Smooth muscle cell (in vitro differentiated cells): Measurements from ENCODE around the gene CAMK1G. TPM values are rescaled to one million over a fixed set of nuclear protein-coding genes. Genes with fewer than 3 reads are reported as not detected.

Source experiments
- DNase-seq: peaks from one replicate; lab custom pipeline; 2025; ENCODE audit not compliant: unreplicated experiment; lab: John Stamatoyannopoulos, UW
- H2AFZ ChIP-seq: fragments of 200-600 bp; sonication (generic); 2 replicates; pipeline ENCODE4 v1.6.0; 2016; ENCODE audit warnings: antibody characterized with exemption, low read depth, mild to moderate bottlenecking
- H3F3A ChIP-seq: fragments of 200-600 bp; sonication (generic); 2 replicates; pipeline ENCODE4 v1.6.0; 2017; ENCODE audit warnings: antibody characterized with exemption, low read depth
- H3K27ac ChIP-seq: fragments of 200-600 bp; sonication (generic); 2 replicates; pipeline ENCODE4 v1.5.1; 2016; ENCODE audit warnings: low read depth, mild to moderate bottlenecking
- H3K27me3 ChIP-seq: fragments of 200-600 bp; sonication (generic); 2 replicates; pipeline ENCODE4 v1.6.1; 2016; ENCODE audit warnings: low read depth, mild to moderate bottlenecking
- H3K36me3 ChIP-seq: fragments of 200-600 bp; sonication (generic); 2 replicates; pipeline ENCODE4 v1.5.1; 2016; ENCODE audit warnings: low read depth
- H3K4me1 ChIP-seq: fragments of 200-600 bp; sonication (generic); 2 replicates; pipeline ENCODE4 v1.5.1; 2016; ENCODE audit warnings: low read depth
- H3K4me2 ChIP-seq: fragments of 200-600 bp; sonication (generic); 2 replicates; pipeline ENCODE4 v1.6.0; 2016; ENCODE audit warnings: mild to moderate bottlenecking
- H3K4me3 ChIP-seq: fragments of 200-600 bp; sonication (generic); 2 replicates; pipeline ENCODE4 v1.5.1; 2016; ENCODE audit warnings: mild to moderate bottlenecking
- H3K79me2 ChIP-seq: fragments of 200-600 bp; sonication (generic); 2 replicates; pipeline ENCODE4 v1.6.0; 2016; ENCODE audit warnings: low read depth, mild to moderate bottlenecking
- H3K9ac ChIP-seq: fragments of 200-600 bp; sonication (generic); 2 replicates; pipeline ENCODE4 v1.6.0; 2016; ENCODE audit warnings: low read depth
- H3K9me3 ChIP-seq: fragments of 200-600 bp; sonication (generic); replicated peaks from 2 replicates; pipeline ENCODE4 v1.5.1; 2016; ENCODE audit warnings: low read depth
- H4K20me1 ChIP-seq: fragments of 200-600 bp; sonication (generic); 2 replicates; pipeline ENCODE4 v1.6.0; 2016; ENCODE audit warnings: low read depth
- WGBS: methylation state at CpG from one replicate; pipeline ENCODE4 v1.1.7; 2016; ENCODE audit warnings: low lambda C conversion rate; 5-methylcytosine and 5-hydroxymethylcytosine counted together
- polyA plus RNA-seq: library from polyadenylated mRNA; unstranded; fragments of >200 nt; fragmentation: Nextera tagmentation; extraction: Ambion mirVana; gene quantifications from 2 replicates; pipeline ENCODE4 v1.2.1, GENCODE V29; 2016
- total RNA-seq: library from RNA; depleted of rRNA; stranded (reverse); fragments of >200 nt; gene quantifications from 2 replicates; pipeline ENCODE4 v1.2.3, GENCODE V29; 2014
- TF ChIP-seq, protein P1 (sequence below): fragments of 200-600 bp; sonication (generic); IDR thresholded peaks from 2 replicates; pipeline ENCODE4 v1.5.1; 2017; ENCODE audit warnings: borderline replicate concordance, mild to moderate bottlenecking, antibody characterized with exemption; ENCODE audit not compliant: insufficient read depth, poor library complexity, severe bottlenecking

Gene CAMK1G
- total and polyA plus RNA-seq, 2 experiments from 2014 or later: 0.13 TPM; not detected in 1

DNA sequence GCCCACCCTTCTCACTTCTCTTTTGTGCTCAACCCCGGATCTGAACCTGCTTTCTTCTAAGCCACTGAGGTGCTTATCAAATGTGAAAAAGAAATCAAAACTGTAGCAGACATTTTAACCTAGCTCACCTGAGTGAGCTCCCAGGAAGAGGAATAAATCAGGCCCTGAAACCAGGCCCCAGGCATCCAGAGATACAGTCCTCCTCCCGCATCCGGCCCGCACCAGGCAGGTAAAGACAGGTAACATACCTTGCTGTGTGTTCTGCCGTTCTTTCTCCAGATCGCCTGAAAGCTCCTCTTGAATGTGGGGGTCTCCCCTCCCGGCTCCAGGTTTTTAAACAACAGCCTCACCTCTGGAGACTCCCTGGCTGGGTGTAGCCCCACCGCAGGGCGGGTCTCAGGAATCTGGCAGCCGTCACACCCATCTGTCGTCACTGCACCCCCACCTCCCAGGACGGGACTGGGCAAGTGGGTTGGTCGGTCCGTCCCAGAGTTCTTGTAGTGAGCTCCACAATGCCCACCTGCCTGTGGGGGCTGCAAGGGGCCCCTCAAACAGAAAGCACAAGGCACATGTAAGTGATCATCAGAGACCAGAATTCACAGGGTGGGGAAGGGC, 68.7 kb downstream of the CAMK1G start, which contains the start of gene LAMB3:
LAMB3 (minus strand) TSS at position 305 of the 615 bp plus-strand sequence. CDS start 1,481 bp downstream, outside the sequence.
- no peaks in the 10 kb centered on the region for H3K36me3 ChIP-seq
- TF ChIP-seq, protein P1, sequence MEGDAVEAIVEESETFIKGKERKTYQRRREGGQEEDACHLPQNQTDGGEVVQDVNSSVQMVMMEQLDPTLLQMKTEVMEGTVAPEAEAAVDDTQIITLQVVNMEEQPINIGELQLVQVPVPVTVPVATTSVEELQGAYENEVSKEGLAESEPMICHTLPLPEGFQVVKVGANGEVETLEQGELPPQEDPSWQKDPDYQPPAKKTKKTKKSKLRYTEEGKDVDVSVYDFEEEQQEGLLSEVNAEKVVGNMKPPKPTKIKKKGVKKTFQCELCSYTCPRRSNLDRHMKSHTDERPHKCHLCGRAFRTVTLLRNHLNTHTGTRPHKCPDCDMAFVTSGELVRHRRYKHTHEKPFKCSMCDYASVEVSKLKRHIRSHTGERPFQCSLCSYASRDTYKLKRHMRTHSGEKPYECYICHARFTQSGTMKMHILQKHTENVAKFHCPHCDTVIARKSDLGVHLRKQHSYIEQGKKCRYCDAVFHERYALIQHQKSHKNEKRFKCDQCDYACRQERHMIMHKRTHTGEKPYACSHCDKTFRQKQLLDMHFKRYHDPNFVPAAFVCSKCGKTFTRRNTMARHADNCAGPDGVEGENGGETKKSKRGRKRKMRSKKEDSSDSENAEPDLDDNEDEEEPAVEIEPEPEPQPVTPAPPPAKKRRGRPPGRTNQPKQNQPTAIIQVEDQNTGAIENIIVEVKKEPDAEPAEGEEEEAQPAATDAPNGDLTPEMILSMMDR: no peak
- no peak within 1 kb of the TSS for H2AFZ ChIP-seq
- H3F3A ChIP-seq: peaks cover 14% of the 10 kb centered on the region
- DNase-seq: no peak
- H3K4me1 ChIP-seq: peaks cover 11% of the 10 kb centered on the region
- no peaks in the 10 kb centered on the region for H4K20me1 ChIP-seq
- no peaks in the 10 kb centered on the region for H3K79me2 ChIP-seq
- peak within 1 kb of the TSS; percentile 61 for H3K9ac ChIP-seq
- WGBS: 74% methylated on average over 14 of the region's 14 CpGs
- H3K27me3 ChIP-seq: no peaks in the 10 kb centered on the region
- peak within 1 kb of the TSS; percentile 44 for H3K4me3 ChIP-seq
- peak within 1 kb of the TSS; percentile 89 for H3K27ac ChIP-seq
- no peaks in the 10 kb centered on the region for H3K9me3 ChIP-seq
- H3K4me2 ChIP-seq: peak within 1 kb of the TSS; percentile 45

DNA sequence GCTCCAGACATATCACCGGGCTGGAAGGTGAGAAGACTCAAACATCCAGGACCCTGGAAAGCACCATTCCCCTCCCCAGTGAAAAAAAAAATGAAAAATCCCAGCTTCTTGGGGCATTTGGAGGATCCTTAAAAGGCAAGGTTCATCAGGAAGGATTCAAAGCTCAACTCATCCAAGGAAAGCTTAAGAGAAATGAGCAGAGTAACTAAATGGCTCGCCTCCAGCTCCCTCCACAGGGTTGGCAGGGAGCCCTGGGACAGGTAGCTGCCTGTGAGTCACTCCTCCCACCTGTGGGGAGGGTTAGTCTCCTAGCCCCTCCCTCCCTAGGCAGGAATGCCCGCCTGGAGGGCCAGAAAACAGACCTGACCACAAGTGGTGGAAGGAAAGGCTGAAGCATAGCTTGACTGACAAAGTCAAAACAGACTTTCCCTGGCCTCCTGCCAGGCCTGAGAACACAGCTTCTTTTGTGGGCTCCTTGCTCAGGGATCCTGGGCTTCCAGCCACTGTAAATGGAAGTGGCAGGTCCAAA, 69.4 kb downstream of the CAMK1G start:
- no peaks in the 10 kb centered on the region for H4K20me1 ChIP-seq
- TF ChIP-seq, protein P1: no peak
- peak overlapping the region; percentile 45 for H3K4me2 ChIP-seq
- H3K27me3 ChIP-seq: no peaks in the 10 kb centered on the region
- peaks cover 14% of the 10 kb centered on the region for H3F3A ChIP-seq
- 46% methylated on average over 3 of the region's 3 CpGs for WGBS
- H3K9ac ChIP-seq: peak overlapping the region; percentile 61
- no peak for DNase-seq
- H3K9me3 ChIP-seq: no peaks in the 10 kb centered on the region
- H3K36me3 ChIP-seq: no peaks in the 10 kb centered on the region
- peak overlapping the region; percentile 89 for H3K27ac ChIP-seq
- no peaks in the 10 kb centered on the region for H3K79me2 ChIP-seq
- peak overlapping the region; percentile 44 for H3K4me3 ChIP-seq
- no peak overlapping the region for H2AFZ ChIP-seq
- peaks cover 11% of the 10 kb centered on the region for H3K4me1 ChIP-seq

DNA sequence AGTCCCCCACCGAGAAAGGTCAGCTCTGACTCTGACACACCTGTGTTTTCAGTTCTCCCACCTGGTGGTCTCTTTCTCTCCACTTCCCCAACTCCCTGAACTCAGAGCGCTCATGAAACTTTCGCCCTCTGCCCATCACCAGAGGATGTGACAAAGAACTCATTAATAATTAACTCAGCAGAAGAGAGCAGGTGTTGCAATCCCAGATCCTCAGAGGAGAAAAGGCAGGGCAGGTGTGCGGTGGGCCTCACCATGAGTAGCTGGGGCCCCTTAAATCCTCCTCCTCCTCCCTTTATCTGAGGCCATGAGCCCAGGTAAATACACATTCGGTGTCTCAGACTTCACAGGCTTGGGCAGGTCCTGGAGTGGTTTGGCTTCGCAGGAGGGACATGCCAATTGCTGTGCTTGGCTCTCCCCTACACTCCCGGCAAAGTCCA, 70.4 kb downstream of the CAMK1G start:
- Histone ChIP-seq H3K36me3 (no peaks in the 10 kb centered on the region), H2AFZ (no peak overlapping the region), H3K4me2 (no peak overlapping the region), H3K27ac (peak overlapping the region; percentile 89), H3K4me3 (no peak overlapping the region), H3F3A (peaks cover 7% of the 10 kb centered on the region), H3K9ac (no peak overlapping the region), H3K4me1 (peaks cover 8% of the 10 kb centered on the region), H3K27me3 (no peaks in the 10 kb centered on the region), H3K79me2 (no peaks in the 10 kb centered on the region), H3K9me3 (no peaks in the 10 kb centered on the region), H4K20me1 (no peaks in the 10 kb centered on the region)
- TF ChIP-seq, protein P1: no peak
- no peak for DNase-seq
- WGBS: 89% methylated on average over 7 of the region's 7 CpGs
